GM12878 (cell line): ENCODE measurements around the gene MAD1L1. TPM values are rescaled to one million over a fixed set of nuclear protein-coding genes. Genes with fewer than 3 reads are reported as not detected.

Experiments used
- ATAC-seq: fragments of 200-7000 bp; cut with Tn5 transposase; 3 replicates; pipeline ENCODE4 v1.9.1; 2020; ENCODE audit warnings: mild to moderate bottlenecking, moderate library complexity
- BruUV-seq: library from RNA; stranded (reverse); fragments of 400-500 nt; replicated peaks from 2 replicates; lab custom pipeline; 2021; lab: Mats Ljungman, UMichigan
- CTCF ChIA-PET: fragments of 300-600 bp; sonication (Branson Sonifier 250); formaldehyde crosslinking; extraction: SDS; loops from one replicate; lab custom pipeline; 2021; ENCODE audit warnings: inconsistent platforms; lab: Yijun Ruan, JAX
- POLR2A ChIA-PET: fragments of 350-600 bp; formaldehyde crosslinking; extraction: SDS; loops from one replicate; lab custom pipeline; 2021; ENCODE audit warnings: inconsistent platforms; lab: Charles Lee
- RAD21 ChIA-PET: fragments of 300-600 bp; sonication (Branson Sonifier 250); formaldehyde crosslinking; loops from one replicate; lab custom pipeline; 2023; ENCODE audit warnings: antibody characterized with exemption; ENCODE audit not compliant: unreplicated experiment; lab: Charles Lee
- SMC1A ChIA-PET: fragments of 300-600 bp; sonication (Branson Sonifier 250); formaldehyde crosslinking; loops from one replicate; lab custom pipeline; 2023; ENCODE audit not compliant: unreplicated experiment, uncharacterized antibody; lab: Charles Lee
- DNase-seq: peaks from one replicate; pipeline ENCODE4 v3.0.0-alpha.2; 2011; ENCODE audit warnings: low read depth, low spot score
- FAIRE-seq: peaks from 3 replicates; lab custom pipeline; 2011; peaks lifted over from hg19 to GRCh38; lab: Jason Lieb, UNC
- H2AFZ ChIP-seq: 2 replicates; pipeline ENCODE4 v1.6.0; 2011; ENCODE audit warnings: low read depth, low read length, control low read depth; ENCODE audit not compliant: control insufficient read depth
- H3K27ac ChIP-seq: 2 replicates; pipeline ENCODE4 v1.5.1; 2011; ENCODE audit warnings: control low read depth; ENCODE audit not compliant: control insufficient read depth, insufficient read depth
- H3K27me3 ChIP-seq, 2 experiments: replicated peaks in 1 of 2; 2 replicates each; pipeline versions ENCODE4 v1.6.0 to v1.6.1; 2011; ENCODE audit warnings: low read length in 1 of 2; ENCODE audit not compliant: control insufficient read depth in 2 of 2, insufficient read depth in 2 of 2
- H3K36me3 ChIP-seq, 2 experiments: 2 replicates each; pipeline ENCODE4 v1.5.1; 2011; ENCODE audit warnings: low read length in 1 of 2; ENCODE audit not compliant: control insufficient read depth in 2 of 2, insufficient read depth in 2 of 2
- H3K4me1 ChIP-seq: 2 replicates; pipeline ENCODE4 v1.6.1; 2011; ENCODE audit warnings: mild to moderate bottlenecking, low read length, moderate library complexity, mixed read lengths; ENCODE audit not compliant: control insufficient read depth, insufficient read depth
- H3K4me2 ChIP-seq: 2 replicates; pipeline ENCODE4 v1.6.0; 2011; ENCODE audit warnings: control low read depth; ENCODE audit not compliant: control insufficient read depth, insufficient read depth
- H3K4me3 ChIP-seq: fragments of 200-600 bp; sonication (generic); 2 replicates; pipeline ENCODE4 v1.5.1; 2016
- H3K79me2 ChIP-seq: 2 replicates; pipeline ENCODE4 v1.6.0; 2011; ENCODE audit warnings: low read length; ENCODE audit not compliant: control insufficient read depth, insufficient read depth
- H3K9ac ChIP-seq: 2 replicates; pipeline ENCODE4 v1.8.0; 2011; ENCODE audit warnings: low read length, control low read depth, mixed read lengths; ENCODE audit not compliant: control insufficient read depth, insufficient read depth
- H3K9me3 ChIP-seq: replicated peaks from 3 replicates; pipeline ENCODE4 v1.5.1; 2011; ENCODE audit warnings: mild to moderate bottlenecking, low read length; ENCODE audit not compliant: control insufficient read depth, insufficient read depth
- H4K20me1 ChIP-seq: 2 replicates; pipeline ENCODE4 v1.6.0; 2011; ENCODE audit not compliant: control insufficient read depth, insufficient read depth
- BCL3 ChIP-seq: IDR thresholded peaks from 2 replicates; pipeline ENCODE4 v1.6.1; 2011; ENCODE audit warnings: borderline replicate concordance, low read depth, mild to moderate bottlenecking, moderate library complexity, low read length; ENCODE audit not compliant: insufficient read depth, poor library complexity, severe bottlenecking
- BRCA1 ChIP-seq: IDR thresholded peaks from 2 replicates; pipeline ENCODE4 v1.6.1; 2011; ENCODE audit warnings: low read depth, low read length, improper control_type of control experiment
- CEBPZ ChIP-seq: fragments of 150-350 bp; IDR thresholded peaks from 2 replicates; pipeline ENCODE4 v1.6.1; 2016; ENCODE audit warnings: low read depth, low read length
- CREM ChIP-seq: IDR thresholded peaks from 2 replicates; pipeline ENCODE4 v1.6.1; 2014; ENCODE audit warnings: antibody characterized with exemption, low read depth
- FOXK2 ChIP-seq: fragments of 450-650 bp; IDR thresholded peaks from 2 replicates; pipeline ENCODE4 v1.6.1; 2017; ENCODE audit warnings: mild to moderate bottlenecking, moderate library complexity
- GATAD2B ChIP-seq: fragments of 450-650 bp; conservative IDR thresholded peaks from 2 replicates; pipeline ENCODE4 v1.6.1; 2017; ENCODE audit warnings: low read depth, mild to moderate bottlenecking, moderate library complexity
- IRF4 ChIP-seq: IDR thresholded peaks from 2 replicates; pipeline ENCODE4 v1.6.1; 2011; ENCODE audit warnings: low read depth, low read length
- KAT2A ChIP-seq: conservative IDR thresholded peaks from 2 replicates; pipeline ENCODE4 v1.6.1; 2011; ENCODE audit warnings: low read depth, low read length; ENCODE audit not compliant: control insufficient read depth
- PAX8 ChIP-seq: fragments of 450-650 bp; IDR thresholded peaks from 2 replicates; pipeline ENCODE4 v1.6.1; 2017; ENCODE audit warnings: mild to moderate bottlenecking, moderate library complexity
- SMARCA5 ChIP-seq: fragments of 450-650 bp; IDR thresholded peaks from 2 replicates; pipeline ENCODE4 v1.6.1; 2017; ENCODE audit warnings: mild to moderate bottlenecking
- STAT3 ChIP-seq: IDR thresholded peaks from 2 replicates; pipeline ENCODE4 v1.6.1; 2011; ENCODE audit warnings: low read depth, low read length, improper control_type of control experiment
- SUZ12 ChIP-seq: fragments of 200-600 bp; sonication (generic); IDR thresholded peaks from one replicate; pipeline ENCODE4 v1.6.1; 2018; ENCODE audit warnings: antibody characterized with exemption, mild to moderate bottlenecking; ENCODE audit not compliant: unreplicated experiment
- TCF12 ChIP-seq: IDR thresholded peaks from 2 replicates; pipeline ENCODE4 v1.6.1; 2011; ENCODE audit warnings: low read depth, mild to moderate bottlenecking, low read length
- ZNF207 ChIP-seq: fragments of 450-650 bp; IDR thresholded peaks from 2 replicates; pipeline ENCODE4 v1.6.1; 2014; ENCODE audit warnings: antibody characterized with exemption, mild to moderate bottlenecking, borderline replicate concordance
- ZZZ3 ChIP-seq: IDR thresholded peaks from 2 replicates; pipeline ENCODE4 v1.6.1; 2011; ENCODE audit warnings: low read depth; ENCODE audit not compliant: control insufficient read depth, insufficient read length
- WGBS: methylation state at CpG from one replicate; pipeline ENCODE4 v1.1.6; 2016; ENCODE audit warnings: low lambda C conversion rate; ENCODE audit not compliant: insufficient replicate concordance, insufficient coverage; ENCODE audit errors: missing lambda C conversion rate; 5-methylcytosine and 5-hydroxymethylcytosine counted together
- in situ Hi-C: fragments of 300-500 bp; cut with MboI; formaldehyde crosslinking; loops from 9 replicates; pipeline ENCODE4 v1.14.3; 2018; ENCODE audit warnings: mixed read lengths
- intact Hi-C: fragments of 100-400 bp; cut with micrococcal nuclease; formaldehyde crosslinking; loops from one replicate; pipeline ENCODE4 v1.14.2; 2022; ENCODE audit not compliant: unreplicated experiment
- polyA plus RNA-seq, 11 experiments: library from polyadenylated mRNA; depleted of rRNA in 4 of 11; unstranded in 6 of 11; stranded (reverse) in 5 of 11; fragments of >200 nt; fragmentation: Nextera tagmentation in 4 of 11; fragmentation: Illumina TruSeq in 1 of 11; extraction: Ambion mirVana in 4 of 11; extraction: Trizol in 1 of 11; gene quantifications; 1 replicate in 1 of 11; 2 replicates in 10 of 11; pipeline versions ENCODE4 v1.2.1 to v1.2.3, GENCODE V29; 2011 to 2016; ENCODE audit warnings: inconsistent platforms in 2 of 11, missing spikeins in 2 of 11, low read depth in 1 of 11
- total RNA-seq, 4 experiments: library from RNA; depleted of rRNA in 3 of 4; stranded (reverse); fragments of >200 nt in 3 of 4; fragmentation: Illumina TruSeq in 1 of 4; extraction: Trizol in 1 of 4; gene quantifications; 2 replicates each; pipeline versions ENCODE4 v1.2.1 to v1.2.3, GENCODE V29; 2013 to 2021

Gene MAD1L1
- total and polyA plus RNA-seq, 10 of the 15 experiments (the other 5 are each of a cell fraction or from before 2014, with no cell fraction given): 2.2 to 76.8 (median 38.3) TPM

DNA sequence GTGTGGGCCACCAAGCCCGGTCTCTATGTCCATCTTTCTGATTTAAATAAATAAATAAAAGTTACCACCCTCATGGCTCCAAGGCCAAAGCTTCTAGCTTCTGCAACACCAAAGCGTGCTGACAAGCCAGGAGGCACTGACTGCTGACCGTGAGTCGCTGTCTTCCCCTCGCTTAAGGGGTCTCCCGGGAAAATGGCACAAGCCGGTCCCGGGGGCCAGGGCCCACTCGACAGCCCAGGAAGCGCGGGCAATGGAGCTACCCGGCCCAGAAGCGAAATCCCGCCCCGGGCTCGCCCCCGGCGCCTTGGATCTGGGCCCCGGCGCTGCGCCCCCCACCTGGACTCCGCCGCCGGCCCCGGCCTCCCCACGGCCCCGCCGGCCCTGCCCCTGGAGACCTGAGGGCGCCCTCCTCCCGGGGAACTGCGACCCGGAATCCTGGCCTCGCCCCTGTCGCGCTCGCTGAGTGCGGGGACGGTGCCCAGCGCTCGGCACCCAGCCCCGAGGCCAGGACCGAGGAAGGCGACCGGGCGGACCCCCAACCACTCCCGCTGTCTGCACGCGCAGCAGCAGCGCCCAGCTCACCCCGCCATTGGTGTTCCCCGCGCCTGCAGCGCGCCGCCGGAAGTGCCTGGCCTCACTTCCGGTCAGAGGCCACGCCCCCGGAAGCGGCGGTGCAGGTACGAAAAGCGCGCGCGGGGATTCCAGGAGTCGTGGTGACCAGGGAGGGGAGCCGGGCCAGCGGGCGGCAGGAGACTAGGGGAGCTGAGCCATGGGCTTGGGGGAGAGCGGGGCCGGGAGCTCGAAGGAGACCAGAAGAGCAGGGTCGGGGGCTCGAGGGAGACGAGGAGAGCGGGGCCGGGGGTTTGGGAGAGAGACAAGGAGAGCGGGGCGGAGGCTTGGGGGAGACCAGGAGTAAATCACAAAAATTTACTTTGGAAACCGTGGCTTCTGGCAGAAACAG is 9.1 kb upstream of the MAD1L1 start, which contains the start of the genes MRM2 and NUDT1:
Gene MRM2, minus strand, starts transcription at position 626 of the 961 bp plus-strand sequence. Its CDS starts 36 bp downstream, at position 590.
Gene NUDT1, plus strand, starts transcription at position 647 of the 961 bp plus-strand sequence. CDS start 2,349 bp downstream, outside the sequence.
- ATAC-seq: peak; percentile 80
- H3K27ac ChIP-seq: peak within 1 kb of the TSS; percentile 84
- RAD21 ChIA-PET: interaction anchor here (0.8 to 1.7 kb wide), 8 partner anchors 10 to 142 kb away, joined by 3 to 7 read pairs (median 3); partner anchors contain the start of gene MAD1L1
- intact Hi-C loops: loop anchor here (5.0 kb wide), 1 partner anchor 70 kb away; the partner anchor contains the start of gene SNX8
- no peak for DNase-seq
- H3K4me3 ChIP-seq: peak within 1 kb of the TSS; percentile 83
- under 1% methylated on average over 62 of the region's 81 CpGs for WGBS
- peak within 1 kb of the TSS; percentile 72 for H3K4me2 ChIP-seq
- no TSS peak for BruUV-seq
- peaks cover 7 to 18% of the 10 kb centered on the region in 2 experiments for H3K36me3 ChIP-seq
- CTCF ChIA-PET: interaction anchor here (0.8 to 3.1 kb wide), 4 partner anchors 10 to 142 kb away, joined by 3 to 23 read pairs (median 4); no protein-coding TSS in a partner anchor
- no peaks in the 10 kb centered on the region; the same call in 1 of the 3 replicates for H3K9me3 ChIP-seq
- SMC1A ChIA-PET: interaction anchor here (0.7 to 2.4 kb wide), 8 partner anchors 17 to 143 kb away, joined by 3 to 9 read pairs (median 4); partner anchors contain the start of gene EIF3B
- H3K4me1 ChIP-seq: peaks cover 53% of the 10 kb centered on the region
- peak within 1 kb of the TSS; percentile 92 for H3K9ac ChIP-seq
- POLR2A ChIA-PET: interaction anchor here (0.6 to 2.0 kb wide), 8 partner anchors 10 to 314 kb away, joined by 3 to 10 read pairs (median 4); partner anchors contain the start of gene MAD1L1
- H3K27me3 ChIP-seq: no peaks in the 10 kb centered on the region
- peak; percentile 54 for FAIRE-seq
- no peaks in the 10 kb centered on the region for H4K20me1 ChIP-seq
- in situ Hi-C loops: no loop called here
- H3K79me2 ChIP-seq: peaks cover 34% of the 10 kb centered on the region
- peak within 1 kb of the TSS; percentile 81 for H2AFZ ChIP-seq
- TF ChIP-seq TCF12: 0 out of 2 replicates have a peak, but pooled peaks have one; percentile 42
- no peak for TF ChIP-seq BRCA1
- no peak for TF ChIP-seq KAT2A
- no peak for TF ChIP-seq CEBPZ
- peak; percentile 71; the same call in 1 of the 2 replicates for TF ChIP-seq GATAD2B
- no peak for TF ChIP-seq SUZ12
- TF ChIP-seq PAX8: no peak
- no peak for TF ChIP-seq ZZZ3
- TF ChIP-seq STAT3: no peak
- TF ChIP-seq SMARCA5: peak; percentile 73; the same call in 1 of the 2 replicates
- TF ChIP-seq BCL3: peak; percentile 51
- no peak for TF ChIP-seq FOXK2
- TF ChIP-seq ZNF207: 0 out of 2 replicates have a peak, but pooled peaks have one; percentile 50
- TF ChIP-seq IRF4: no peak
- TF ChIP-seq CREM: peak; percentile 59; the same call in 1 of the 2 replicates
